ENCODE results near the gene GNG8.

GNG8 gene

DNA sequence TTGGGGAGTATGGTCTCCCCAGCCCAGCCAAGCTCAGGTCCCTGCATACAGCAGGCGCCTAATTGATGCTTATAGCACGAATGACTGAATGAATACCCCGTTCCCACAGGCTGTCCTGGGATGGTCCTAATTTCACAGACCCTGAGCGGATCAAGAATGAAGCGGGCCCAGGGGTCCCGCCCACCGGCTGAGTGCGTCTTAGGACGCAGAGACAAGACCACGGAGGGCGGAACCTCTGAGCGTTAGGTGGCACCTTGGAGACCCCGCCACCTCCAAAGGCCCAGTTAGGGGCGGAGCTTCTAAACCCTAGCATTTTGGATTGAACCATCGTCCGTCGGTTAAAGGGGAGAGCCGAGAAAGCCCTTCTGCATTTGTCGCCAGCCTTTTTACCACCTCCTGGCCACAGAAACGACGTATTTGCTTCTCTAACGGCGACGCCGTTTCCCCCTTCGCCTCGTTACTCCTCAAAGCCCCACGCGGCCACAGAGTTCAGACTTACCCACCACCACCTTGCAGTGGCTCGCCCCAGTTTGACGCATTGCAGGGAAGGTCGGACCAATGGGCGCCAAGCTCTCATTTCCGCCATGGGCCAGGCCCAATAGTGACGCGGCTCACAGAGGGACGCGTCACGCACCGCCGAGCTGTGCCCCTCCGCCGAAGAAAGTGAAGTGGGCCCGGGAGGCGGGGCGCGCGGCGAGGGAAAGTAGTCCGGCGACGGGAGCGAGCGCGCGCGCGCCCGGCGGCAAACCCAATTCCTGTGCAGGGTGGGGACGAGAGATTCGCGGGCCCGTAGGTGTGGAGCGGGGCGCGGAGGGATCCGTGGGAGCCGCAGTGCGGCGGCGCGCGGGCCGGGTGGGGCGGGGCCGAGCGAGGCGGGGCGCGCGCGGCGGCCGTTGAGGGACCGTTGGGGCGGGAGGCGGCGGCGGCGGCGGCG is 35.4 kb downstream of the GNG8 start (continued):
- TF ChIP-seq HIC1 (tag by site-specific recombination; IDR thresholded peaks at IDR 0.05) (no peak), ZNF510 (tag by site-specific recombination; IDR thresholded peaks at IDR 0.05; ENCODE audit: insufficient replicate concordance) (no peak), ZFP41 (tag by site-specific recombination; IDR thresholded peaks at IDR 0.05; ENCODE audit: borderline replicate concordance) (no peak), ZNF530 (tag by site-specific recombination; IDR thresholded peaks at IDR 0.05; ENCODE audit: low read depth) (no peak), ZNF645 (tag by site-specific recombination; IDR thresholded peaks at IDR 0.05) (no peak), ZNF37A (tag by site-specific recombination; IDR thresholded peaks at IDR 0.05) (no peak), GLI2 (tag by site-specific recombination; IDR thresholded peaks at IDR 0.05; ENCODE audit: borderline replicate concordance, low read depth) (no peak; the same call in 1 of the 2 replicates), GLI4 (tag by site-specific recombination; IDR thresholded peaks at IDR 0.05) (no peak; the same call in 1 of the 2 replicates), HOXA7 (CRISPR knock-in tag; IDR thresholded peaks at IDR 0.05; ENCODE audit: borderline replicate concordance) (no peak), SALL2 (tag by site-specific recombination; IDR thresholded peaks at IDR 0.05; ENCODE audit: borderline replicate concordance) (peak; percentile 99), ZNF768 (tag by site-specific recombination; IDR thresholded peaks at IDR 0.05) (no peak), ZNF521 (tag by site-specific recombination; IDR thresholded peaks at IDR 0.05) (no peak), ZNF433 (tag by site-specific recombination; IDR thresholded peaks at IDR 0.05; ENCODE audit: low read depth) (no peak), ZNF18 (tag by site-specific recombination; IDR thresholded peaks at IDR 0.05) (no peak), ZBTB11 (tag by site-specific recombination; conservative IDR thresholded peaks at IDR 0.05; ENCODE audit: low read depth) (0 out of 2 replicates have a peak, but pooled peaks have one; percentile 15), MYNN (tag by site-specific recombination; IDR thresholded peaks at IDR 0.05; ENCODE audit: borderline replicate concordance) (no peak), ZFP37 (tag by site-specific recombination; IDR thresholded peaks at IDR 0.05) (peak; percentile 80), ZNF146 (tag by site-specific recombination; IDR thresholded peaks at IDR 0.05) (peak; percentile 86), ZNF529 (tag by site-specific recombination; IDR thresholded peaks at IDR 0.05; ENCODE audit: insufficient replicate concordance) (no peak), OSR2 (tag by site-specific recombination; IDR thresholded peaks at IDR 0.05) (no peak), ZNF785 (tag by site-specific recombination; IDR thresholded peaks at IDR 0.05) (peak; percentile 93), SCRT1 (tag by site-specific recombination; IDR thresholded peaks at IDR 0.05; ENCODE audit: borderline replicate concordance) (0 out of 2 replicates have a peak, but pooled peaks have one; percentile 15), ZNF624 (tag by site-specific recombination; IDR thresholded peaks at IDR 0.05) (no peak), ZFP69B (tag by site-specific recombination; IDR thresholded peaks at IDR 0.05) (peak; percentile 97), PRDM6 (tag by site-specific recombination; IDR thresholded peaks at IDR 0.05) (no peak)
- TF ChIP-seq, protein P1, sequence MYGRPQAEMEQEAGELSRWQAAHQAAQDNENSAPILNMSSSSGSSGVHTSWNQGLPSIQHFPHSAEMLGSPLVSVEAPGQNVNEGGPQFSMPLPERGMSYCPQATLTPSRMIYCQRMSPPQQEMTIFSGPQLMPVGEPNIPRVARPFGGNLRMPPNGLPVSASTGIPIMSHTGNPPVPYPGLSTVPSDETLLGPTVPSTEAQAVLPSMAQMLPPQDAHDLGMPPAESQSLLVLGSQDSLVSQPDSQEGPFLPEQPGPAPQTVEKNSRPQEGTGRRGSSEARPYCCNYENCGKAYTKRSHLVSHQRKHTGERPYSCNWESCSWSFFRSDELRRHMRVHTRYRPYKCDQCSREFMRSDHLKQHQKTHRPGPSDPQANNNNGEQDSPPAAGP (tag by site-specific recombination; IDR thresholded peaks at IDR 0.05), result peak; percentile 99

Measured in HEK293 (cell line).